ENCODE results near the gene COL27A1. TPM values are rescaled to one million over a fixed set of nuclear protein-coding genes. Genes with fewer than 3 reads are reported as not detected.

COL27A1 gene
- total and polyA plus RNA-seq, 4 donors, result 10.9 to 25.6 (median 17.4) TPM

DNA sequence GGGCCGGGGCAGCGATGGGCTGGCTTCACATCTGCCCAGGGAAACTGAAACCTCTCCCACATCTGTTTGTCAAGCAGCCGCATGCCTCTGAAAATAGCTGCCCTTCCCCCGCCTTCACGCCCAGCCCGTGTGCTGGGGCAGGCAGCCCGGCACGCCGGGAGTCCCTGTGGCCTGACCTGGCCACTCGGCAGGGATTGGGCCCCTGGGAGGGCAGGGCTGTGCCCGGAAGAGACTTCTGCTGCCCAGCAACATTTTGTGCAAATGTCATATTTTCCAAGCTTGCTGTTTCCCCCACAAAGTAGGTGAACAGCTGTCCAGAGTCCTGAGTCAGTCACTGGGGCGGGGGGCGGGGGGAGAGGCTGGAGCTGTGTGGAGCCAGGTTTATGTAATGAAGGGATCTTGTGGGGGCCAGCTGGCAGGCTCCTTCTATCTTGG is 8.2 kb downstream of the COL27A1 start:
- Histone ChIP-seq H3K27me3 (ENCODE audit: control insufficient read depth in 3 of 3, insufficient read depth in 3 of 3, low read length in 2 of 3) (no peaks in the 10 kb centered on the region), H3K27ac (ENCODE audit: low read depth in 1 of 2, low read length in 1 of 2) (no peak overlapping the region), H3K9ac (ENCODE audit: insufficient read depth in 1 of 2, low read length in 2 of 2) (peak overlapping the region in 1 of 2 donors; percentile 51), H3K36me3 (ENCODE audit: control insufficient read depth in 4 of 4, insufficient read depth in 4 of 4, low read length in 4 of 4) (peaks cover 0 to 7% (median 3%) of the 10 kb centered on the region in 4 donors), H3K4me1 (ENCODE audit: control insufficient read depth in 5 of 5, insufficient read depth in 5 of 5, low read length in 5 of 5) (peaks cover 3 to 21% (median 14%) of the 10 kb centered on the region in 5 donors), H3K9me3 (ENCODE audit: control insufficient read depth in 4 of 4, insufficient read depth in 3 of 4, low read length in 3 of 4) (no peaks in the 10 kb centered on the region), H3K4me3 (no peak overlapping the region)
- peak; percentile 68 to 82 (median 71) for DNase-seq
- WGBS, 2 donors, result 18 to 21% methylated on average over 13 of the region's 13 CpGs
- TF ChIP-seq, protein P1, sequence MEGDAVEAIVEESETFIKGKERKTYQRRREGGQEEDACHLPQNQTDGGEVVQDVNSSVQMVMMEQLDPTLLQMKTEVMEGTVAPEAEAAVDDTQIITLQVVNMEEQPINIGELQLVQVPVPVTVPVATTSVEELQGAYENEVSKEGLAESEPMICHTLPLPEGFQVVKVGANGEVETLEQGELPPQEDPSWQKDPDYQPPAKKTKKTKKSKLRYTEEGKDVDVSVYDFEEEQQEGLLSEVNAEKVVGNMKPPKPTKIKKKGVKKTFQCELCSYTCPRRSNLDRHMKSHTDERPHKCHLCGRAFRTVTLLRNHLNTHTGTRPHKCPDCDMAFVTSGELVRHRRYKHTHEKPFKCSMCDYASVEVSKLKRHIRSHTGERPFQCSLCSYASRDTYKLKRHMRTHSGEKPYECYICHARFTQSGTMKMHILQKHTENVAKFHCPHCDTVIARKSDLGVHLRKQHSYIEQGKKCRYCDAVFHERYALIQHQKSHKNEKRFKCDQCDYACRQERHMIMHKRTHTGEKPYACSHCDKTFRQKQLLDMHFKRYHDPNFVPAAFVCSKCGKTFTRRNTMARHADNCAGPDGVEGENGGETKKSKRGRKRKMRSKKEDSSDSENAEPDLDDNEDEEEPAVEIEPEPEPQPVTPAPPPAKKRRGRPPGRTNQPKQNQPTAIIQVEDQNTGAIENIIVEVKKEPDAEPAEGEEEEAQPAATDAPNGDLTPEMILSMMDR (IDR thresholded peaks at IDR 0.05; ENCODE audit: control extremely low read depth, extremely low read depth), result no peak
- ATAC-seq (ENCODE audit: insufficient read depth, low FRiP score), result peak; percentile 61

DNA sequence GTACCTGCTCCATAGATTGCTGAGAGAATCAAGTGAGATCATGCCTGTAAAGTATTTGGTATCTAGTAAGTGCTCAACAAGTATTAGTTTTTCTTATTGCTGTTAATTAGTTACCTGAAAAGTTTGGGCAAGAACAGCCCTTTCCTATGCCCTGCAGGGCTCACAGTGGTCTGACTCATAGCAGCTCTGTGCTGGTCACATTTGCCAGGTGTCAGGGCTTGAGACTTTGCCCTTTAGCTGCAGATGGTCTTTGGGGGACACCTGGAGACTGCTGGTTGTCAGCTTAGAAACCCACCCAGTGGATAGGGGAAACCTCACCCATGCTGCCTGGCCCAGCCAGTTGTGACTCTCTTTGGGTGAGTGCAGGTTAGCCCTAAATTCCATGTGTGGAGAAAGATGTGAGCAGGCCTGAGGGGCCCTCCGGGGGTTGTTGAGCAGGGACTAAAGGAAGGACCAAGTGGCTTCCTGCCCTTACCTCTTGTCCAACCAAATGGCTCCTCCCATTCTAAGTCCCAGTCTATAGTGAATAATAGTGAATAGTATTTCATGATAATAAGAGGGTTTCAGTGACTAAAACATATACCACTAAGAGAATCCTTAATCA is 9.0 kb downstream of the COL27A1 start:
- peaks cover 3 to 21% (median 14%) of the 10 kb centered on the region in 5 donors for H3K4me1 ChIP-seq (ENCODE audit: control insufficient read depth in 5 of 5, insufficient read depth in 5 of 5, low read length in 5 of 5)
- no peaks in the 10 kb centered on the region for H3K9me3 ChIP-seq (ENCODE audit: control insufficient read depth in 4 of 4, insufficient read depth in 3 of 4, low read length in 3 of 4)
- WGBS, 2 donors, result 71 to 82% methylated on average over 1 of the region's 1 CpG
- no peak overlapping the region for H3K27ac ChIP-seq (ENCODE audit: low read depth in 1 of 2, low read length in 1 of 2)
- H3K4me3 ChIP-seq, result no peak overlapping the region
- no peak overlapping the region for H3K9ac ChIP-seq (ENCODE audit: insufficient read depth in 1 of 2, low read length in 2 of 2)
- DNase-seq (no peak), ATAC-seq (ENCODE audit: insufficient read depth, low FRiP score) (no peak)
- no peaks in the 10 kb centered on the region for H3K27me3 ChIP-seq (ENCODE audit: control insufficient read depth in 3 of 3, insufficient read depth in 3 of 3, low read length in 2 of 3)
- H3K36me3 ChIP-seq (ENCODE audit: control insufficient read depth in 4 of 4, insufficient read depth in 4 of 4, low read length in 4 of 4), result peaks cover 0 to 7% (median 4%) of the 10 kb centered on the region in 4 donors
- TF ChIP-seq, protein P1 (IDR thresholded peaks at IDR 0.05; ENCODE audit: control extremely low read depth, extremely low read depth), result no peak

DNA sequence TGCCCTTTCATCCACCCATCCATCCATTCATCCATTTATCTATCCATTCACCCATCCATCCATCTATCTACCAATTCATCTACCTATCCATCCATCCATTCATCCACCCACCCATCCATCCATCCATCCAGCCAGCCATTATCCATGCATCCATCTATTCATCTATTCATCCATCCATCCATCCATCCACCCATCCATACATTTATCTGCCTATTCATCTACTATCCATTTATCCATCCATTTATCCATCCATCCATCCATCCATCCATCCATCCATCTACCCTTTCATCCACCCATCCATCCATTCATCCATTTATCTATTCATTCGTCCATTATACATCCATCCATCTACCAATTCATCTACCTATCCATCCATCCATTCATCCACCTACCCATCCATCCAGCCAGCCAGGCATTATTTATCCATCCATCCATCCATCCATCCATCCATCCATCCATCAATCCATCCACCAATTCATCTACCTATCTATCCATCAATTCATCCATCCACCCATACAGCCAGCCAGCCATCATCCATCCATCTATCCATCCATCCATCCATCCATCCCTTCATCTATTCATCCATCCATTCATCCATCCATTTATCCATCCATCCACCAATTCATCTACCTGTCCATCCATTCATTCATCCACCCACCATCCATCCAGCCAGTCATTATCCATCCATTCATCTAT is 10.2 kb downstream of the COL27A1 start:
- DNase-seq (no peak), ATAC-seq (ENCODE audit: insufficient read depth, low FRiP score) (no peak)
- Histone ChIP-seq H3K9ac (ENCODE audit: insufficient read depth in 1 of 2, low read length in 2 of 2) (no peak overlapping the region), H3K4me3 (no peak overlapping the region), H3K4me1 (ENCODE audit: control insufficient read depth in 5 of 5, insufficient read depth in 5 of 5, low read length in 5 of 5) (peaks cover 3 to 34% (median 11%) of the 10 kb centered on the region in 5 donors), H3K27ac (ENCODE audit: low read depth in 1 of 2, low read length in 1 of 2) (no peak overlapping the region), H3K27me3 (ENCODE audit: control insufficient read depth in 3 of 3, insufficient read depth in 3 of 3, low read length in 2 of 3) (no peaks in the 10 kb centered on the region), H3K36me3 (ENCODE audit: control insufficient read depth in 4 of 4, insufficient read depth in 4 of 4, low read length in 4 of 4) (peaks cover 0 to 7% (median 4%) of the 10 kb centered on the region in 4 donors), H3K9me3 (ENCODE audit: control insufficient read depth in 4 of 4, insufficient read depth in 3 of 4, low read length in 3 of 4) (no peaks in the 10 kb centered on the region)
- TF ChIP-seq, protein P1 (IDR thresholded peaks at IDR 0.05; ENCODE audit: control extremely low read depth, extremely low read depth), result no peak
- 90 to 94% methylated on average over 1 of the region's 1 CpG for WGBS, 2 donors

All from lung (tissue), 12 donors.